OCI-LY7 (cell line): Measurements from ENCODE around the gene CEP152. TPM values are rescaled to one million over a fixed set of nuclear protein-coding genes. Genes with fewer than 3 reads are reported as not detected.

Source experiments
- BruUV-seq: library from RNA; stranded (reverse); fragments of 400-500 nt; replicated peaks from 2 replicates; lab custom pipeline; 2021; lab: Mats Ljungman, UMichigan
- CTCF ChIA-PET: fragments of 300-600 bp; sonication (Branson Sonifier 250); formaldehyde crosslinking; loops from one replicate; lab custom pipeline; 2022; ENCODE audit warnings: antibody characterized with exemption; ENCODE audit not compliant: unreplicated experiment; lab: Charles Lee
- POLR2A ChIA-PET: fragments of 300-600 bp; sonication (Branson Sonifier 250); formaldehyde crosslinking; loops from one replicate; lab custom pipeline; 2022; ENCODE audit warnings: antibody characterized with exemption; lab: Charles Lee
- DNase-seq: peaks from one replicate; pipeline ENCODE4 v3.0.0-alpha.2; 2015; ENCODE audit warnings: low spot score
- H2AFZ ChIP-seq: fragments of 200-600 bp; sonication (generic), shearing (Covaris generic); 2 replicates; pipeline ENCODE4 v1.6.1; 2014; ENCODE audit warnings: mild to moderate bottlenecking, antibody characterized with exemption, low read length, moderate library complexity
- H3K27ac ChIP-seq: fragments of 200-600 bp; sonication (generic); 2 replicates; pipeline ENCODE4 v1.5.1; 2014; ENCODE audit warnings: mixed run types, low read depth, mild to moderate bottlenecking, moderate library complexity, low read length, inconsistent platforms; ENCODE audit not compliant: poor library complexity, severe bottlenecking
- H3K36me3 ChIP-seq: fragments of 200-600 bp; sonication (generic); 2 replicates; pipeline ENCODE4 v1.6.1; 2014; ENCODE audit warnings: mild to moderate bottlenecking, antibody characterized with exemption, low read length, moderate library complexity, mixed read lengths; ENCODE audit not compliant: insufficient read depth
- H3K4me1 ChIP-seq: fragments of 200-600 bp; sonication (generic); 2 replicates; pipeline ENCODE4 v1.5.1; 2014; ENCODE audit warnings: mild to moderate bottlenecking, low read length; ENCODE audit not compliant: insufficient read depth, poor library complexity, severe bottlenecking
- H3K4me2 ChIP-seq: fragments of 200-600 bp; sonication (generic); 2 replicates; pipeline ENCODE4 v1.6.1; 2014; ENCODE audit warnings: mild to moderate bottlenecking, low read length
- H3K4me3 ChIP-seq: fragments of 200-600 bp; sonication (generic); 2 replicates; pipeline ENCODE4 v1.5.1; 2014; ENCODE audit warnings: mild to moderate bottlenecking, low read depth, low read length; ENCODE audit not compliant: poor library complexity, severe bottlenecking
- H3K79me2 ChIP-seq: fragments of 200-600 bp; sonication (generic); 2 replicates; pipeline ENCODE4 v1.6.1; 2016; ENCODE audit warnings: low read depth, mild to moderate bottlenecking, low read length, moderate library complexity, mixed read lengths; ENCODE audit not compliant: insufficient read depth
- H3K9me2 ChIP-seq: fragments of 200-600 bp; sonication (generic); 2 replicates; pipeline ENCODE4 v1.6.1; 2016; ENCODE audit warnings: mild to moderate bottlenecking, low read length, mixed read lengths; ENCODE audit not compliant: insufficient read depth
- H3K9me3 ChIP-seq: fragments of 200-600 bp; sonication (generic); 2 replicates; pipeline ENCODE4 v1.6.1; 2014; ENCODE audit warnings: mild to moderate bottlenecking, mixed run types, low read length, mixed read lengths
- H4K20me1 ChIP-seq: fragments of 200-600 bp; sonication (generic); 2 replicates; pipeline ENCODE4 v1.6.1; 2014; ENCODE audit warnings: mild to moderate bottlenecking, antibody characterized with exemption, low read length, moderate library complexity, mixed read lengths; ENCODE audit not compliant: insufficient read depth
- EZH2phosphoT487 ChIP-seq: fragments of 200-600 bp; sonication (generic); IDR thresholded peaks from 2 replicates; pipeline ENCODE4 v1.6.1; 2018; ENCODE audit warnings: low read depth, borderline replicate concordance, mild to moderate bottlenecking, mixed run types, antibody characterized with exemption, low read length, moderate library complexity, mixed read lengths
- intact Hi-C: fragments of 100-400 bp; cut with micrococcal nuclease; formaldehyde crosslinking; loops from one replicate; pipeline ENCODE4 v1.10.0; 2022; ENCODE audit not compliant: unreplicated experiment
- total RNA-seq, 2 experiments: library from RNA; depleted of rRNA in 1 of 2; stranded (reverse); fragments of >200 nt in 1 of 2; shearing (Covaris generic) in 1 of 2; gene quantifications; 2 replicates each; pipeline ENCODE4 v1.2.3, GENCODE V29; 2014 to 2022
- TF ChIP-seq, protein P1 (sequence below): fragments of 200-600 bp; sonication (generic); conservative IDR thresholded peaks from 2 replicates; pipeline ENCODE4 v1.5.1; 2014; ENCODE audit warnings: mild to moderate bottlenecking, antibody characterized with exemption, low read length, moderate library complexity, mixed read lengths

Gene CEP152
- total RNA-seq, 2 experiments from 2014 or later: 37.6 to 44.9 TPM

DNA sequence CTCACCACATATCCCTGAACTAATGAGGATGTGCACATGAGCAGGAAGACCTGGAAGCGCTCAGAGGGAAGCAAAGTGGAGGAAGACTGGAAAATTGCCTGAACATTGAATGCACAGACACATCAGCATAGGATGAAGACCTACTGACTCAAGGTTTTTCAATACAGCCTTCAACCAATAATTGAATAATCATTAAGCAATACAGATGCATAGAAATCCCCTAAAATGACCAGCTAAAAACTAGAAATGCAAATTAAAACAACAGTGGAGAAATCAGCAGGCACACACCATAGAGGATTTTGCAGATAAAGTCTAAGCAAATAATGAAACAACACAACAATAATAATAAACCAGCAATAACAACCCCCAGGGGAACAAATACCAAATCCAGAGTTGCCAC, 80.4 kb downstream of the CEP152 start:
- Histone ChIP-seq H3K4me3 (no peak overlapping the region), H3K79me2 (no peaks in the 10 kb centered on the region), H3K4me2 (no peak overlapping the region), H3K9me2 (no peaks in the 10 kb centered on the region), H4K20me1 (no peaks in the 10 kb centered on the region), H3K36me3 (peaks cover 57% of the 10 kb centered on the region), H3K9me3 (peaks cover 8% of the 10 kb centered on the region; the same call in 1 of the 2 replicates), H3K4me1 (no peaks in the 10 kb centered on the region), H3K27ac (no peak overlapping the region), H2AFZ (no peak overlapping the region)
- BruUV-seq: no TSS peak
- CTCF ChIA-PET: no interaction called here
- TF ChIP-seq, protein P1, sequence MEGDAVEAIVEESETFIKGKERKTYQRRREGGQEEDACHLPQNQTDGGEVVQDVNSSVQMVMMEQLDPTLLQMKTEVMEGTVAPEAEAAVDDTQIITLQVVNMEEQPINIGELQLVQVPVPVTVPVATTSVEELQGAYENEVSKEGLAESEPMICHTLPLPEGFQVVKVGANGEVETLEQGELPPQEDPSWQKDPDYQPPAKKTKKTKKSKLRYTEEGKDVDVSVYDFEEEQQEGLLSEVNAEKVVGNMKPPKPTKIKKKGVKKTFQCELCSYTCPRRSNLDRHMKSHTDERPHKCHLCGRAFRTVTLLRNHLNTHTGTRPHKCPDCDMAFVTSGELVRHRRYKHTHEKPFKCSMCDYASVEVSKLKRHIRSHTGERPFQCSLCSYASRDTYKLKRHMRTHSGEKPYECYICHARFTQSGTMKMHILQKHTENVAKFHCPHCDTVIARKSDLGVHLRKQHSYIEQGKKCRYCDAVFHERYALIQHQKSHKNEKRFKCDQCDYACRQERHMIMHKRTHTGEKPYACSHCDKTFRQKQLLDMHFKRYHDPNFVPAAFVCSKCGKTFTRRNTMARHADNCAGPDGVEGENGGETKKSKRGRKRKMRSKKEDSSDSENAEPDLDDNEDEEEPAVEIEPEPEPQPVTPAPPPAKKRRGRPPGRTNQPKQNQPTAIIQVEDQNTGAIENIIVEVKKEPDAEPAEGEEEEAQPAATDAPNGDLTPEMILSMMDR: no peak
- no peak for TF ChIP-seq EZH2phosphoT487
- no peak for DNase-seq
- intact Hi-C loops: no loop called here
- POLR2A ChIA-PET: no interaction called here

DNA sequence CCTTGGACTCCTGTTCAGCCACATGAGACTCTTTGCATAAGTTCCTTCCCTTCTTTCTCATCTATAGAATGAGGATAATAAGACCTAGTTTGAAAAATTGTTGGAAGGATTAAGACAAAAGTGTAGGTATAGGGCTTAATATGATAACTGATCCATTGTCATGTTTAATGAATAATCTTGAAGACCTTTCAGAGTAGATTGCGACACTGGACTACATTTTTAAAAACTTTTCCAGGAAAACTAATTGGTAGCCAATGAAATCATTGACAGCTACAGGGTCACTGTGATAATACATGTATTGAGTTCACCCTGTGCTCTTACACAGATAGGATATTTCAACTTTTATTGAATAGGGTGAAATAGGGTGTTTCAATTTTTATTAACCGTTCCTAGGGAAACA, 86.9 kb downstream of the CEP152 start:
- BruUV-seq: no TSS peak
- Histone ChIP-seq H3K27ac (no peak overlapping the region), H3K79me2 (no peaks in the 10 kb centered on the region), H3K9me2 (no peaks in the 10 kb centered on the region), H2AFZ (no peak overlapping the region), H3K36me3 (peaks cover 22% of the 10 kb centered on the region), H3K4me2 (no peak overlapping the region), H3K4me1 (no peaks in the 10 kb centered on the region), H3K9me3 (no peaks in the 10 kb centered on the region), H4K20me1 (no peaks in the 10 kb centered on the region), H3K4me3 (no peak overlapping the region)
- DNase-seq: no peak
- intact Hi-C loops: no loop called here
- ChIA-PET POLR2A (no interaction called here), CTCF (interaction anchor here (0.6 kb wide), 1 partner anchor 9 kb away, joined by 3 read pairs; no protein-coding TSS in a partner anchor)
- TF ChIP-seq, protein P1: no peak
- no peak for TF ChIP-seq EZH2phosphoT487

DNA sequence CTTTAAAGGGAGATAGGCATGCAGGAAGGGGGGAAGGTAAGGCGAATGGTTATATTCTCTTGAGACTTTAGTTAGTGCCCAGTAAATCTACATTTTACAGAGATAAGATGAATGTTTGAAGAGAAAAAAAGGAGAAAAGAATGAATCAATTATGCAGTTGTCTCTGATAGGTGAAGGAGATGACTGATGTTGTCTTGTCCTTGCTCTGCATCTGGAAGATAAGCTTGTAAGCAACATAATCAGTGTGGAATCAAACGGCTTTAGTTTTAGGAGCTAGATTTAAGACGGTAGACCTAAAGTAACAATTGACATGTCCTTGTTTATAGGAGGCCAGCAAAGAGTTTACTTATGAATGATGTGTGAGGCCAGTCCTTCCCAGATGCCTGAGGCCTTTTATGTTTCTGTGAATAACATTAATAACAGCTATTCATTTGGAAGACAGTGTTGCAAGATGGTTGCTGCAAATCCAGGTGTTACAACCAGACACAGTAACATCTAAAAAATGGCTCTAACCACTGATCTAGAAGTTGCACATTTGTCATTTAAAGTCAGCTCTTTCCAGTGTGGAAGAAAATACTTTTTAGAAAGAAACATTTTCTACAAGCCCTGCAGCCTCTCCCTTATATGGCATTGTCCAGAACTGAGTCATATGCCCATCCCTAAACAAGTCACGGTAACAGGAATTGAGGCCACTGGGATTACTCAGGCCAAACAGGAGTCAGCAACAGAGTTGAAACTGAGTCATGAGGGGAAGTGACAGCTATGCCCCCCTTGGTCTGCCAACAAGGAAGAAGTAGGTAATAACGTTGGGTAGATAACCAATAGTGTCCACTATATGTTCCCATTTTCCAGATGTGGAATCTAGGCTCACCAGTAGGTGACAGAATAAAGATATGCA, 87.9 kb downstream of the CEP152 start:
- POLR2A ChIA-PET: interaction anchor here (0.7 to 1.0 kb wide), 2 partner anchors 17 to 55 kb away, joined by 3 to 4 read pairs; no protein-coding TSS in a partner anchor
- Histone ChIP-seq H3K4me1 (no peaks in the 10 kb centered on the region), H3K4me2 (no peak overlapping the region), H3K9me2 (no peaks in the 10 kb centered on the region), H4K20me1 (no peaks in the 10 kb centered on the region), H3K36me3 (peaks cover 15% of the 10 kb centered on the region), H2AFZ (no peak overlapping the region), H3K4me3 (no peak overlapping the region), H3K9me3 (no peaks in the 10 kb centered on the region), H3K79me2 (no peaks in the 10 kb centered on the region), H3K27ac (no peak overlapping the region)
- DNase-seq: no peak
- BruUV-seq: no TSS peak
- intact Hi-C loops: no loop called here
- TF ChIP-seq, protein P1: no peak
- no peak for TF ChIP-seq EZH2phosphoT487
- CTCF ChIA-PET: no interaction called here
